HG03378 (cell line): ENCODE results near the gene C2orf80.
"Not testable (repeated sequence)": the region's sequence is repeated elsewhere in the genome, so short reads cannot be mapped to it uniquely, and the experiment has no call there.

ENCODE experiments used
- ATAC-seq: cut with Tn5 transposase; IDR thresholded peaks from one replicate; pipeline ENCODE4 v1.9.1; 2021; ENCODE audit warnings: mild to moderate bottlenecking, moderate library complexity; ENCODE audit not compliant: unreplicated experiment

The C2orf80 gene

DNA sequence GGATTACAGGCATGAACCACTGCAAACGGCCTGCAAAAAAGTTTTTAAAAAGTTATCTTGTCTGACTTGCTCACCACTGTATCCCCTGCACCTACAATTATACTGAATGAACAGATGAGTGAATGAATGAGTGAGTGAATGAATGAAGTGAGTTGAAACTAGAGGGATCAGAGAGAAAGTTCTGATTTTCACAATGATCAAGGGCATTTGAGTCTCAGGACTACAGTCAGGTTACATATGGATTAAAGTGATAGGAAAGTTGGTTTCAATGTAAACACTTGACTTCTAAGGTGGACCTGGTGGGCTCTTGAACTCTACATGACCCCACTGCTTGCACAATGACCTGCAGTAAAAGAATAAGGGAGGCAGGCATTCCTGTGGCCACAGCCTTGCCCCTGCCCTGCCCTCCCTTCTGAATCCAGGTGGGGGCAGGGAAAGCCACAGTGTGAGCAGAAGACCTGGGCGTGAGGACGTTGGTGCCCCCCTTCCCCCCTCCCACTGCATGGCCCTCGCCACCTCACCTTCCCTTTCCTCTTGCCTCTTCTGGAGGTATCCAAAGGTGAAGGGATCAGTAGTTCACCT lies 10.7 kb downstream of the C2orf80 start:
- ATAC-seq = no peak

DNA sequence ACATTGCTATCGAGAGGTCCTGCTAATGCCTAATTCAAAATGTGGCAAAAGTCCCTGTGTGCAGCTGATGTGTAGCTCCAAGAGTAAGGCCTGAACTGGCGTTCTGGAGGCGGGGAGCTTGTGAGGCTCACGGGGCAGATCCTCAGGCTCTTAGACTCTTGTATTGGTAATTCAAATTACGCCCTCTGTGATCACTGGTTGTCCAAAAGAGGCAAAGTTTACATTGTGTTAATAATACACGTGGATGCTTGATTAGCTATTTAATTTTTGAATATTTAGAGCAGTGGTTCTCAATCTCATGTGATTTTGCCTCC lies 14.0 kb downstream of the C2orf80 start:
- ATAC-seq = no peak

DNA sequence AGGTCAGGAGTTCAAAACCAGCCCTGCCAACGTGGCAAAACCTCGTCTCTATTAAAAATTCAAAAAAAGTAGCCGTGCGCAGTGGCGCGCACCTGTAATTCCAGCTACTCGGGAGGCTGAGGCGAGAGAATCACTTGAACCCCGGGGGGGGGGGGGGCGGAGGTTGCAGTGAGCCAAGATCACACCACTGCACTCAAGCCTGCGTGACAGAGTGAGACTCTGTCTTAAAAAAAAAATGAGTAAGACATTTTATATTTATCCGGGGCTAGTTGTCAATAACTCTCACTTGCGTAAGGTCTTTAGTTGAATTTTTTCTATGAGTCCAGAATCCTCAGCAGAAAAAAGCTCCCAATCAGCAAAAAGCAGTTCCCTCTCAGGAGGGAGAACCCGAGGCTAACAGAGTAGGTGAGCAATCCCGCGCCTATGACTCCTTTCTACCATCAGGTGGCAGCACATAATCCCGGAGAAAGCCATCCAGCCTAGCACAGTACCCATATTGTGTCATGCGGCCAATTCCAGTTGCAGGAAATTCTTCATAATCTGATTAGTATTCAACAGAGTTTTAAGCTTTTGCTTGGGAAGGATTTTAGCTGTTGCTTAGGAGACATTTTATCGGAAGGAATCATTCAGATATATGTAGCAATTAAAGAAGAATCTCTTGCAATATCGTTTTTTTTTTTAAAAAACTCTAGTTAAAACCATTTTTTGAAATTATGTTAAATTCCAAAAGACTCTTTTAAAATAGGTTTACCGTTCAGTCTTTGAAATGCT lies 14.6 kb downstream of the C2orf80 start:
- peak; percentile 100 for ATAC-seq

DNA sequence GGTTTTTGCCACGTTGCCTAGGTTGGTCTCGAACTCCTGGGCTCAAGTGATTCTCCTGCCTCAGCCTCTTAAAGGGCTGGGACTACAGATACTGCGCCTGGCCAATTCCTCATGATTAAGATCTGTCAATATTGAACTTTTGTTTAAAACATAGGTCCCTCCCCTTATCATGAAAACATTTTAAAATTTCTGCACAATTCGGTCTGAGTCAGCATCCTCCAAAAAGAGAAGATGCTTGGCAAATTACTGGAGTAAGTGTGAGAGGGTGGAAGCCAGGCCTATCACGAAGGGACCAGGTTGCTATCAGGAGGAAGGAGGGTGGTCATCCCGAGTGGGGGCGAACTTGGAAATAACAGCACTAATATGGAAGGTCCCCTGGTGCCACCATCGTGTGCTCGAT lies 15.7 kb downstream of the C2orf80 start:
- no peak for ATAC-seq

DNA sequence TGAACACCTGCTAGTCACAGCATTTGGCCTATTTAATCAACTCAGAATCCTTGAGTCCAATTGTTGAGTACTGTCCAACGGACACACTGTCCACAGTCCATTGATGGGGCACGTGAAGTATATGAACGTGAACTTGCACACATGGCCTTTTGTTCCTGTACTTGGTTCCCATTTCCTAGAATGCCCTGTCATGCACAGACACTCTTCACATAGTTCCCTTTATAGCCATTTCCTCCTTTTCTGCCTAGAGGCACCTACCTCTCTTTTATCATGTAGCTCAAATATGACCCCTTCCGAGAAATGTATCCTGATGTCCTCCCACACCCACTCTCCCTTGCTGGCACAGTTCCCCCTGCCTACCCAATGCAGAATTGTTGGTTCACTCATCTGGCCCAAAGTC lies 17.7 kb downstream of the C2orf80 start:
- ATAC-seq = no peak

DNA sequence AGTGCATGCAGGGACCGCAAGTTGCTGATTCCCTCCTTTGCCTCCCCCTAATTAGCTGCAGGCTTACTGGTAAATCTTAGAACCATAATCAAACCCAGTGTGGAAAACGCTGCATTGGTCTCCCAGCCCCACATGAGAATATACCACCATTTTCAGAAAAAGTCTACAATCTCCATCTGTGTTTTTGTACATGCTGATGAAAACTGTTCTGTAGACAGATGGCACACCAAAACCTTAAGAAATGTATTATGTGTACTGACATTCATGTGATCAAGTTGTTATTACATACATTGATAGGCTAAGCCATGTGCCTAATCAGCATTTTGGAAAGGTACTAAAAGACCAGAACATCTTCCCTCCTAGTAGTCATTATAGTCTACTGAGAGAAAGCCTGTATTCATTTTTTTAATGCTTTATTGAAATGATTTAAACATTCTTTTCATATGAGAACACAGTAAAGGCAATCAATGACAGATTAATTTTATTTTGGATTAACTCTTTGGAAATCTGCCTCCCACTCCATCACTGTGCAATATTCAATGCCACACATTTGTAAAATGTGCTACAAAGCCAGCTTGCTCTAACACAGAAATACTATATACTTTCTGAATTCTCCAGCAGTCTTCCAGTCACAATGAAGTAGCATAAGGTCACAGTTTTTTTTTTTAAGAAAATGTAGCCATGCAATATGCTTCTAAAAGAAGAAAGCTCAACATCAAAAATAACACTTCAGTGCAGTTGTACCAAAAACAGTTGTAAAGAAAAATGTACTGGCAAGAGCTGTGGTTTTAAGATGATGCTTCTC lies 24.7 kb downstream of the C2orf80 start:
- no peak for ATAC-seq

DNA sequence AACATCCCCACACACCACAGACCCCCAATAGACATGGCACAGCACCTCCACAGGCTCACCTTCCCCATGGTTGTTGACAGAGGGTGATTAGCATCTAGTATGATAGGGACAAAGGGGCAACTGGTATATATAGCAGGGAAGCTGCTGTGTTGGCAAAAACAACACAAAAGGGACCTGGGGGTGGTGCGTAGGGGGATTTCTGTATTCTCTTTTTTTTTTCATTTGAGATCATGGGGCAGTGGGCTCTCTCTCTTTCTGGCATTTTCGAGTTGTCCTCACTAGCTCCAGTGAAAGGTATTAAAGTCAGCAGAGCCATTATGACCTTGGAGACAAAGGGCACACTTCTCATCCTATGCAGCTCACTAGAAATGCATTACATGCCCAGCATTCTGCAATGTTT lies 26.3 kb downstream of the C2orf80 start, which contains the start of gene CRYGA:
Gene CRYGA (minus strand): TSS at position 101 of the 400 bp plus-strand sequence. CDS start 33 bp downstream, at position 68.
- ATAC-seq = no peak

DNA sequence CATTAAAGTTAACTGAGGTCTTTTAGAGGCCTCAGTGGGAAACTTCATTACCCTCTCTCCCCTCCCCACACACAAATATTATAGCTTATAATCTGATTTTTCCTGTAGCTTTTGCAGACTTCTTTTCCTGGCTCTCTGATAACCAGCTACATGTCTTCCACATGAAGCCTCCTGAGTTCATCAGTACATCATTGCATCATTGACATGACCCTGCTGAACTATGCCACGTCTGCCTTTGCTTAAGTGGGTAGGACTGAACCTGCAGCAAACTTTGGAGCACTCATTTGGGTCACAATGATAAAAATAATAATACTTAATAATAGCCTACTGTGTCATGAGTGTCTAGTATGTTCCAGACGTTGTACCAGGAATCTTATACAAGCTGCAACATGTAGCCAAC lies 33.4 kb downstream of the C2orf80 start:
- no peak for ATAC-seq

DNA sequence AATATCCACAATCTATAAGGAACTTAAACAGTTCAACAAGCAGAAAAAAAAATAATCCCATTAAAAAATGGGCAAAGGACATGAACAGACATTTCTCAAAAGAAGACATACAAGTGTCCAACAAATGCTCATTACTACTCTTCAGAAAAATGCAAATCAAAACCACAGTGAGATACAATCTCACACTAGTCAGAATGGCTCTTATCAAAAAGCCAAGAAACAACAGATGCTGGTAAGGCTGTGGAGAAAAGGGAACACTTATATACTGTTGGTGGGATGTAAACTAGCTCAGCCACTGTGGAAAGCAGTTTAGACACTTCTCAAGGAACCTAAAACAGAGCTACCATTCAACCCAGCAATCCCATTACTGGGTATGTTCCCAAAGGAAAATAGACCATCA lies 36.7 kb downstream of the C2orf80 start:
- ATAC-seq = no peak

DNA sequence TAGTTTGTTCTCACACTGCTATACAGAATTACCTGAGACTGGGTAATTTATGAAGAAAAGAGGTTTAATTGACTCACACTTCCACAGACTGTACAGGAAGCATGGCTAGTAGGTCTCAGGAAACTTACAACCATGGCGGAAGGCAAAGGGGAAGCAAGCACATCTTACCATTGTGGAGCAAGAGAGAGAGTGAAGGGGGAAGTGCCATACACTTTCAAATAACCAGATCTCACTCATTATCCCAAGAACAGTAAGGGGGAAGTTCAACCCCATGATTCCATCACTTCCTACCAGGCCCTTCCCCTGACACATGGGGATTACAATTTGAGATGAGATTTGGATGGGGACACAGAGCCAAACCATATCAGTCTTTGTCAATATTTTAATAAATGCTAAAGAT lies 38.9 kb downstream of the C2orf80 start:
- no peak for ATAC-seq

DNA sequence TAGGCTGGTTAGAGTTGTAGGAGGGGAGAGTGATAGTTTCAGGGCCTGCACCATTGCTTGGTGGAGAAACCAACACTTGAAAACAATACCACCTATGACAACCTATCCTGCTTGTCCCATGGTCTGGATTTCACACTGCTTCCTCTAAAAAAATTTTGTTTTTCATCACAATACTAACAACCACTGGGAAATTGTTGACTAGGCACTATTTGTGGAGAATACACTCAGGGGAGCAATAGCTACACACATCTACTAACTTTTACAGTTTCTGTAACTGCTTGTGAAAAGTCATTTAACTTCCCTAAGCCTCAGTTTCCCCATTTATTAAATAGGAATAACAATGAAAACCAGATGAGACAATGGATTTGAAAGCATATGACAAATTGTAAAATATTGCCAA lies 39.7 kb downstream of the C2orf80 start:
- ATAC-seq = no peak

DNA sequence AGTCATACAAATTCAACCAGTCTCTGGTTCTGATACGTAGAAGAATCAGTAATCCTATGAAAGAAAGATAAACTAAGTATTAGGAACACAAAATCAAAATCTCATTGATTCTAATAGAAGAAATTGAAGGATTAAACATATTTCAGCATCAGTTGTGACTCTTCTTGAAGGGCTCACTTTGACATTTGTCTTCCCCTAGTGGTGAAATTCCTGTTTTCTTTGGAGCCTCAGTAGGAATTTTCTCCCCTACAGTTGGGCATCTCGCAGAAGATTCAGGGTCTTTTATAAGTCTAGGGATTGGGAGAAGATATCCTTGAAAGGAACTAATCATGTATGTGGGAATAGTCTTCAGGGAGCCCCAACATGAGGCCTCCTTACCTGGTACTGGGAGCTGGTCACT lies 41.0 kb downstream of the C2orf80 start:
- no peak for ATAC-seq

DNA sequence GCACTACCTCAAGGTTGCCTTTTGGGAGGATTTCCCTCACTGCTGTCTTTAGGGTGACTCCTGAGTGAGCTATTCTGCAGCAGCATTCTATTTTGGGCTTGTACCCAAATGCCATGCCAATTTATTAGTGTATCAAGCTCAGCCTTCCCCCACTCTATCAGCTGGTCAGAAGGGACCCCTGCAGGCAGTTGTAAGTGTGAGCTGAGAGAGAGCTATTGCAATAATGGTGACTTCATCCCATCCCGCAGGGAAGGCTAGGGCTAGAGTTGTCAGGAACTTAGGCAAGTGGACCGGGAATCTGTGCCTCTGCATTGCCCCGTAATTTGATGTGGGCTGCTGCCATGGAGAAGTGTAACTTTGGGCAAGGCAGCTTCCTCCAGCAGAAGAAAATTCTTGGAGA lies 42.1 kb downstream of the C2orf80 start:
- no peak for ATAC-seq

DNA sequence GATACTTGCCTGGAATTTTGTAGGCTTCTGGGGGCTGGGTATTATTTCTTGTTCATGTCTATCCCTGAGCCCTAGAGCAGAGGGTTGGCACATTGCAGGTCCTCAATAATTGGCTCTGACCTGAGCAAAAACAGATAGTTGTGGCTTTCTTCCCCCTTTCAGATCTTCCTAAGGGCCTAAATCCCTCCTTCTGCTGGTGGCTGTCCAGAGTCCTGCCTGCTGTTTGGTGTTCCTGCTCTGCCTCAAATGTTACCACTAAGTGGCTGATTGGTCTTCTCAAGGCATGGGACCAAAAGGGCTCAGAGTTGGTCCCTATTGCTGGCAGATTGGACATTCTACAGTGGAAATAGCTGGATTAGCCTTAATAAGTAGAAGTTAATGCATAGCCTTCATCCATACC lies 42.8 kb downstream of the C2orf80 start:
- ATAC-seq = no peak

DNA sequence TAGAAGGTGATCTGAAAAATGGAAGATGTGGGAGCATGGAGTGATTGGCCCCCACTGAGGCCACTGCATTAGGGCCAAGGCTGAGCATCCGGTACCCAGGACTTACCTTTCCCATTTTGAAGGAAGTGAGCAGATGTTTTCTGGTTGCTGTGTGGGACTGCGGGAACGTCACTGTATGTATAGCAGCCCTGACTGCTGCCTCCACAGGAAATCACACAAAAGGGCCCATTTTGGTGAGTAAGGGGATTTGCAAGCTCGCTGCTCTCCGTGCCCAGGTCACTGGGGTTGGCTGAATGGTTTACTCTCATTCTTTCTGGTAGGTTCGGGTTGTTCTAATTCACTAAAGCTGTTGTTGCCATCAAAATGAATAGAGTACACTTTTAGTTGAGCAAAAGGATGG lies 43.8 kb downstream of the C2orf80 start, which contains the start of gene CRYGB:
Gene CRYGB (minus strand): TSS at position 153 of the 400 bp plus-strand sequence. CDS start 38 bp downstream, at position 115.
- ATAC-seq = no peak

DNA sequence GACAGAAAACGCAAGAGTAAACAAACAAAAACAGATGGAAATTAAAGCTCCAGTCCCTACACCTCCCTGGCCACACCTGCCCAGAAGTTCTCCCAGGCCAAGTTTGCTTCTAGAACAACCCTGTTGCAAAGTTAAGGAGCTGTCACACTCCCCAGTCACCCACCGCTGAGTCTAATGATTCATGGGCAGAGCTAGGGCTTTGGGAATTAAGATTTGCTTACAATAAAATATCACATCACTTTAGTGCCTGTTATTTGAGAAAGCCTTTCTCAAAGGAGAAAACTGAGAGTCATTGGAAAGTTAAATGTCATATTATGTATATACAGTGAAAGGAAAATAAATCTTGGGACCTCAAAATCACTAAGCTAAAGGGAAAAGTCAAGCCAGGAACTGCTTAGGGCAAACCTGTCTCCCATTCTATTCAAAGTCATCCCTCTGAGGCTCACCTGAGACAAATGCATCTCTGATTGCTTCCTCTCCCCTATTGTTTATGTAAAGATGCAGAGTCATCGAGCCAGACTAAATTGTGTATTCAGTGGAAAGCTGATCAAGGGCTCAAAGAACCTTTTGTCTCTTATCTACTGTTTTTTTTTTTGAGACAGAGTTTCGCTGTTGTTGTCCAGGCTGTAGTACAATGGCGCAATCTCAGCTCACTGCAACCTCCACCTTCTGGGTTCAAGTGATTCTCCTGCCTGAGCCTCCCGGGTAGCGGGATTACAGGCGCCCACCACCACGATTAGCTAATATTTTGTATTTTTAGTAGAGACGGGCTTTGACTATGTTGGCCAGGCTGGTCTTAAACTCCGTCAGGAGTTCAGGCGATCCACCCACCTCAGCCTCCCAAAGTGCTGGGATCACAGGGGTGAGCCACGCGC lies 46.7 kb downstream of the C2orf80 start:
- ATAC-seq = no peak

DNA sequence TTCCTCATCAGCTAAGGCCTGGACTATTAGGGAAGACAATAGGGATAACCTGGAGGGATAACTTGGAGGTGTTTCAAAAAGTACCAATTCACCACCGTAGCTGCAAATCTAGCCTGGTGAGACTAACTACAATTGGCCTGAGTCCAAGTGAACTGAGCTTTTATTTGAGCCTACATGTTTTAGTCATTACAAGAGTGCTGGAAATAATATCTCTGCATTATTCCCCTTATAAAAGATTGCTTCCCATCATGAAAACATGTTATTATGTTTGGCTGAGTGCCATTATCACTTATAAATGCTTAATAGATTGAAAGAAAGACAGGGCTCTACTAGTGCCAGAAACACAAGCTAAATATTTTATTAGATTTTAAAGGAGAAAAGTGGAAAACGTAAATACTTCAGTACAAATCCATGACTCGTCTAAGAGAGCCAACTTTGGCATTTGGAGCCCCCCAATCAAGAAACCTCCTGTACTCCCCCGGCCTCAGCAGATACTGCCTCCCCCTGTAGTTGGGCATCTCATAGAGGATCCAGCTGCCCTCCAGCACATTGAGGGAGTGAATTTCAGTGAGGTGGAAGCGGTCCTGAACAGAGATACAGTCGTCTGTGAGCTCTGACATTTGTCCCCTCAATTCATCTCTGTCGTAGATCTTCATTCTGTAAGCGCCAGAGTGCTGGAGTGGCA lies 47.4 kb downstream of the C2orf80 start:
- no peak for ATAC-seq

DNA sequence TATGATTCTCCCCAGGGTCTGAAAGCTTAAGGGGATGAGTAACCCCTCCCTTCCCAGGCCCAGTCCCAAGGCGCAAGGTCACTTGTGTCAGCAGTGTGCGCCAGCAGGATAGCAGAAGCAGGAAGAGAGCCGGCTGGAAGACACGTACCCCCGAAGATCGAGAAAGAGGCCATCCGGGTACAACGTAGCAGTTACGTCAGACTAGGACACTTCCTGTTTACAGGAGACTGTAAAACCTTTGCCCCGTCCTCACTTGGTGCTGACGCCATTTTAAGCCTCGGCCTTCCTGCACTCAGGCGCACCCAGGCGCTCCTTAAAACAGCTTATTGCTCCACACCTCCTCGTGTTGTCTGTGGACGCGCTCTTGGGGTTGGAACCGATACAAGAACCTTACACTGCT lies 50.4 kb downstream of the C2orf80 start:
- no peak for ATAC-seq

DNA sequence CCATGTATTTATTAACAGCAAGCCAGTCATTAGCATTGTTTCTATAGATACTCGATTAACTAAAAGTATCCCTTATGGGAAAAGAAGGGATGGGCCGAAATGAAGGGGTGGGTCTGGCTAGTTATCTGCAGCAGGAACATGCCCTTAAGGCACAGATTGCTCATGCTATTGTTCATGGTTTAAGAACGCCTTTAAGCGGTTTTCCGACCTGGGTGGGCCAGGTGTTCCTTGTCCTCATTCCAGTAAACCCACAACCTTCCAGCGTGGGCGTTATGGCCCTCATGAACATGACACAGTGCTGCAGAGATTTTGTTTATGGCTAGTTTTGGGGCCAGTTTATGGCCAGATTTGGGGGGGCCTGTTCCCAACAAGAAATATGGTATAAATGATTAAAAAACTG lies 51.5 kb downstream of the C2orf80 start:
- not testable (repeated sequence) for ATAC-seq

DNA sequence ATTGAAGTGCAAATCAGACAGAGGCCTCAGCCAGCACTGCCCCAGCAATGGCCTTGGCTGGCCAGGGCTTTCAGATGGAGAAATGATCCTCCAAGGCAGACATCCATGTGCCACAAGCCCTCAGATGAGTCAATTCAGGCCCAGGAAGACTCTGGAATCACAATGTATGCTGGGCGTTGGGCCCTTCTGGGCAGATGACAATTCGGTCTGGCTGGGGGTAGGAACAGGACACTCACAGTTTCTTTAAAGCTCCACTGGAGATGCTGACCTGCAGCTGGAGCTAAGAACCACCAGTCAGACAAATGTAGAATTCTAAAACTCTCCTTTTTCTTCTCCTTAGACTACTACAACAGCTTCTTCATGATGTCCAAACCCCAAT lies 53.1 kb downstream of the C2orf80 start:
- ATAC-seq = no peak
